Gastrocnemius medialis (tissue), 4 donors: ENCODE measurements around the gene NCAM2. TPM values are rescaled to one million over a fixed set of nuclear protein-coding genes. Genes with fewer than 3 reads are reported as not detected.

Experiments
- ATAC-seq, 2 donors: fragments of 150-250 bp; one replicate each; pipeline ENCODE4 v1.9.1; 2016
- DNase-seq, 2 donors: peaks; one replicate each; pipeline ENCODE4 v3.0.0-alpha.2; 2019
- H3K27ac ChIP-seq, 4 donors: fragments of 200-600 bp; sonication (generic); 1 replicate in 1 of 4; 2 replicates in 3 of 4; pipeline ENCODE4 v1.5.1; 2016 to 2018; ENCODE audit warnings: mild to moderate bottlenecking in 2 of 4, moderate library complexity in 1 of 4
- H3K27me3 ChIP-seq, 3 donors: fragments of 200-600 bp; sonication (generic) in 2 of 3; 1 replicate in 1 of 3; 2 replicates in 2 of 3; pipeline versions ENCODE4 v1.5.1 to v1.6.0; 2016 to 2019; ENCODE audit warnings: mild to moderate bottlenecking in 1 of 3, moderate library complexity in 1 of 3
- H3K36me3 ChIP-seq, 2 donors: fragments of 200-600 bp; sonication (generic) in 1 of 2; one replicate each; pipeline ENCODE4 v1.5.1; 2017 to 2018
- H3K4me1 ChIP-seq, 2 donors: fragments of 200-600 bp; sonication (generic) in 1 of 2; one replicate each; pipeline ENCODE4 v1.5.1; 2016 to 2017; ENCODE audit warnings: mild to moderate bottlenecking in 2 of 2
- H3K4me3 ChIP-seq, 4 donors: fragments of 200-600 bp; sonication (generic) in 3 of 4; 1 replicate in 1 of 4; 2 replicates in 3 of 4; pipeline ENCODE4 v1.5.1; 2016 to 2019; ENCODE audit warnings: mild to moderate bottlenecking in 2 of 4
- H3K9me3 ChIP-seq, 3 donors: fragments of 200-600 bp; sonication (generic) in 2 of 3; 1 replicate in 1 of 3; 2 replicates in 2 of 3; pipeline ENCODE4 v1.5.1; 2016 to 2019
- CTCF ChIP-seq, 5 experiments: fragments of 450-650 bp in 3 of 5; fragments of 200-600 bp in 2 of 5; sonication (generic) in 2 of 5; IDR thresholded peaks in 4 of 5; conservative IDR thresholded peaks in 1 of 5; 1 replicate in 4 of 5; 2 replicates in 1 of 5; pipeline ENCODE4 v1.5.1; 2016 to 2019; ENCODE audit warnings: antibody characterized with exemption in 5 of 5, mild to moderate bottlenecking in 3 of 5, moderate library complexity in 3 of 5
- POLR2A ChIP-seq, 2 donors: fragments of 450-650 bp; IDR thresholded peaks; one replicate each; pipeline ENCODE4 v1.6.1; 2017; ENCODE audit warnings: antibody characterized with exemption in 2 of 2, mild to moderate bottlenecking in 2 of 2, moderate library complexity in 2 of 2
- in situ Hi-C, 4 donors: fragments of 200-750 bp; cut with MboI; loops; one replicate each; pipeline versions ENCODE4 v1.15.0 to v1.8.0; 2017; ENCODE audit warnings: low sequenced_read_pairs in 4 of 4
- intact Hi-C: fragments of 100-400 bp; cut with DNase I; formaldehyde crosslinking; loops from one replicate; pipeline ENCODE4 v1.15.1; 2023; ENCODE audit warnings: low total_unique reads
- total RNA-seq, 4 donors: library from RNA; depleted of rRNA; stranded (reverse); fragments of >200 nt; gene quantifications; one replicate each; pipeline versions ENCODE4 v1.1.0 to v1.2.3, GENCODE V29; 2016

The NCAM2 gene
- total RNA-seq, 4 donors from 2014 or later = 0.07 to 1.9 (median 0.65) TPM

- Histone ChIP-seq H3K27me3 (no peaks in the 10 kb centered on the region), H3K4me3 (no peak overlapping the region), H3K36me3 (no peaks in the 10 kb centered on the region), H3K4me1 (no peaks in the 10 kb centered on the region), H3K27ac (no peak overlapping the region), H3K9me3 (no peaks in the 10 kb centered on the region)
- TF ChIP-seq CTCF (IDR thresholded peaks at IDR 0.05 in 4 of 5, conservative IDR thresholded peaks at IDR 0.05 in 1 of 5) (no peak), POLR2A (IDR thresholded peaks at IDR 0.05) (no peak)
- DNase-seq (no peak), ATAC-seq (no peak)
- intact Hi-C loops = no loop called here
- in situ Hi-C loops = no loop called here
These were observed 41.5 kb downstream of the NCAM2 start for GRCh38 chr21:21039624-21040170.

GRCh38 chr21:21045518-21045917, 47.3 kb downstream of the NCAM2 start:
- Histone ChIP-seq H3K4me3 (no peak overlapping the region), H3K9me3 (no peaks in the 10 kb centered on the region), H3K36me3 (no peaks in the 10 kb centered on the region), H3K27me3 (no peaks in the 10 kb centered on the region), H3K27ac (no peak overlapping the region), H3K4me1 (no peaks in the 10 kb centered on the region)
- DNase-seq (no peak), ATAC-seq (no peak)
- intact Hi-C loops (no loop called here), in situ Hi-C loops (no loop called here)
- no peak for TF ChIP-seq CTCF (IDR thresholded peaks at IDR 0.05 in 4 of 5, conservative IDR thresholded peaks at IDR 0.05 in 1 of 5)
- TF ChIP-seq POLR2A (IDR thresholded peaks at IDR 0.05) = no peak

GRCh38 chr21:21046063-21046462, 47.9 kb downstream of the NCAM2 start:
- DNase-seq = no peak
- in situ Hi-C loops = no loop called here
- TF ChIP-seq CTCF (IDR thresholded peaks at IDR 0.05 in 4 of 5, conservative IDR thresholded peaks at IDR 0.05 in 1 of 5) = no peak
- TF ChIP-seq POLR2A (IDR thresholded peaks at IDR 0.05) = no peak
- Histone ChIP-seq H3K4me1 (no peaks in the 10 kb centered on the region), H3K36me3 (no peaks in the 10 kb centered on the region), H3K27me3 (no peaks in the 10 kb centered on the region), H3K9me3 (no peaks in the 10 kb centered on the region), H3K27ac (no peak overlapping the region), H3K4me3 (no peak overlapping the region)
- intact Hi-C loops = no loop called here
- no peak for ATAC-seq

GRCh38 chr21:21051109-21052055, 53.2 kb downstream of the NCAM2 start:
- Histone ChIP-seq H3K27me3 (no peaks in the 10 kb centered on the region), H3K4me3 (no peak overlapping the region), H3K27ac (no peak overlapping the region), H3K36me3 (no peaks in the 10 kb centered on the region), H3K4me1 (no peaks in the 10 kb centered on the region), H3K9me3 (no peaks in the 10 kb centered on the region)
- intact Hi-C loops = no loop called here
- TF ChIP-seq CTCF (IDR thresholded peaks at IDR 0.05 in 4 of 5, conservative IDR thresholded peaks at IDR 0.05 in 1 of 5) (no peak), POLR2A (IDR thresholded peaks at IDR 0.05) (no peak)
- no peak for ATAC-seq
- DNase-seq = no peak
- in situ Hi-C loops = no loop called here
